ENCODE measurements around the gene MBD2.
A peak's percentile ranks its signal among the peaks of the same experiment; 100 is the strongest.

DNA sequence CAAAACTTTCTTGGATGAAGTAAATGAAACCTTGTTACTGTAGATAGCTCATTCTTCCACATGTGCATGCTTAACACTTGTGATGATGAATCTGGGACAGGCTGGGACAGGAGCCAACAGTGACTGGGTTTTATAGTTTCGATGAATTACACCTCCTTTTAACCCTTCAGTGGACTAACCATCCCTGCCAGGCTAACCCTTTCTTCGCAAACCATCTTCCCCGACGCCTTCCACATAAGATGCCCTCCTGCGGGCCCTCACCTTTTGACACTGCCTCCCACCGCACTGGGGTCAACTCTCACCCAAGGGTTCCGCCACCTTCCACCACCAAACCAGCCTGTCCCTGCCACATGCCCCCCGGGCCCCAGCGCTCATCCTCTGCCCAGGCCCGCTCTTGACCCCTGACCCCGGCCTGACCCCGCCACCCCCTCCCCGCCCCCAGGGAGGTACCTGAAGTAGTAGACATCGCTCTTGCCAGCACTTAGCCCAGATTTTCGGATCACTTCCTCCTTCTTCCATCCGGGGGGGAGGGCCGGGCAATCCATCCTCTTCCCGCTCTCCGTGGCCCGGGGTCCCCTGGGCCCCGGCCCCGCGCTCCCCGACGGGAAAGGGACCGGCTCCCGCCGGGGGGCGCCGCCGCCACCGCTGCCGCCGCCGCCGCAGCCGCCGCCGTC lies 764 bp downstream of the MBD2 start:
- TF ChIP-seq, protein P1, sequence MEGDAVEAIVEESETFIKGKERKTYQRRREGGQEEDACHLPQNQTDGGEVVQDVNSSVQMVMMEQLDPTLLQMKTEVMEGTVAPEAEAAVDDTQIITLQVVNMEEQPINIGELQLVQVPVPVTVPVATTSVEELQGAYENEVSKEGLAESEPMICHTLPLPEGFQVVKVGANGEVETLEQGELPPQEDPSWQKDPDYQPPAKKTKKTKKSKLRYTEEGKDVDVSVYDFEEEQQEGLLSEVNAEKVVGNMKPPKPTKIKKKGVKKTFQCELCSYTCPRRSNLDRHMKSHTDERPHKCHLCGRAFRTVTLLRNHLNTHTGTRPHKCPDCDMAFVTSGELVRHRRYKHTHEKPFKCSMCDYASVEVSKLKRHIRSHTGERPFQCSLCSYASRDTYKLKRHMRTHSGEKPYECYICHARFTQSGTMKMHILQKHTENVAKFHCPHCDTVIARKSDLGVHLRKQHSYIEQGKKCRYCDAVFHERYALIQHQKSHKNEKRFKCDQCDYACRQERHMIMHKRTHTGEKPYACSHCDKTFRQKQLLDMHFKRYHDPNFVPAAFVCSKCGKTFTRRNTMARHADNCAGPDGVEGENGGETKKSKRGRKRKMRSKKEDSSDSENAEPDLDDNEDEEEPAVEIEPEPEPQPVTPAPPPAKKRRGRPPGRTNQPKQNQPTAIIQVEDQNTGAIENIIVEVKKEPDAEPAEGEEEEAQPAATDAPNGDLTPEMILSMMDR (IDR thresholded peaks at IDR 0.05): 0 out of 2 replicates have a peak, but pooled peaks have one; percentile 8
- TF ChIP-seq TCF7L2 (IDR thresholded peaks at IDR 0.05; ENCODE audit: low read depth, low read length) (no peak), POLR2AphosphoS5 (IDR thresholded peaks at IDR 0.05; ENCODE audit: low read depth, low read length) (no peak)
